HG03439 (cell line): ENCODE results near the gene NR2E1.

Experiments
- ATAC-seq: cut with Tn5 transposase; IDR thresholded peaks from one replicate; pipeline ENCODE4 v1.9.1; 2021; ENCODE audit warnings: mild to moderate bottlenecking, moderate library complexity; ENCODE audit not compliant: unreplicated experiment

The NR2E1 gene

GRCh38 chr6:108152446-108152845, 13.4 kb upstream of the NR2E1 start:
- no peak for ATAC-seq

GRCh38 chr6:108156180-108156937, 9.5 kb upstream of the NR2E1 start:
- ATAC-seq, result no peak

GRCh38 chr6:108156938-108157233, 8.9 kb upstream of the NR2E1 start:
- ATAC-seq, result no peak

GRCh38 chr6:108157234-108157980, 8.4 kb upstream of the NR2E1 start:
- ATAC-seq, result no peak

GRCh38 chr6:108157981-108158525, 7.8 kb upstream of the NR2E1 start:
- no peak for ATAC-seq

GRCh38 chr6:108159981-108160380, 5.8 kb upstream of the NR2E1 start:
- ATAC-seq, result no peak

- no peak for ATAC-seq
Measured at GRCh38 chr6:108161724-108162282, 4.0 kb upstream of the NR2E1 start.

- ATAC-seq, result no peak
Measured at GRCh38 chr6:108163267-108163643, 2.6 kb upstream of the NR2E1 start.

- no peak for ATAC-seq
Measured at GRCh38 chr6:108163644-108164542, 1.9 kb upstream of the NR2E1 start.

- no peak for ATAC-seq
Measured at GRCh38 chr6:108164543-108164814, 1.3 kb upstream of the NR2E1 start.

- ATAC-seq, result no peak
Measured at GRCh38 chr6:108164815-108165706, 761 bp upstream of the NR2E1 start.

GRCh38 chr6:108166664-108167448, 1.0 kb downstream of the NR2E1 start:
- no peak for ATAC-seq

- ATAC-seq, result no peak
Measured at GRCh38 chr6:108167449-108168089, 1.7 kb downstream of the NR2E1 start.

- ATAC-seq, result no peak
Measured at GRCh38 chr6:108168090-108168463, 2.3 kb downstream of the NR2E1 start.

GRCh38 chr6:108168501-108169463, 3.0 kb downstream of the NR2E1 start:
- no peak for ATAC-seq

GRCh38 chr6:108169464-108170331, 3.9 kb downstream of the NR2E1 start:
- no peak for ATAC-seq
